ENCODE results near the gene APAF1.

GRCh38 chr12:98660521-98660920, 15.4 kb downstream of the APAF1 start:
- no peak for TF ChIP-seq EZH2 (IDR thresholded peaks at IDR 0.05)
- no peak for TF ChIP-seq FOXP2 (optimal IDR thresholded peaks at IDR 0.05; ENCODE audit: control extremely low read depth, extremely low read length, insufficient read depth)

Measured in SK-N-MC (cell line).